ENCODE data around the gene USP10. TPM values are rescaled to one million over a fixed set of nuclear protein-coding genes. Genes with fewer than 3 reads are reported as not detected.

The USP10 gene
- polyA plus RNA-seq, 3 donors = 38.7 to 115 (median 90.9) TPM

GRCh38 chr16:84825896-84826557 is 126.2 kb downstream of the USP10 start:
- H3K27me3 ChIP-seq (ENCODE audit: control insufficient read depth in 2 of 2, insufficient read depth in 2 of 2, low read length in 2 of 2) = no peaks in the 10 kb centered on the region
- H3K9me3 ChIP-seq (replicated peaks in 1 of 2; ENCODE audit: control insufficient read depth in 1 of 2, insufficient read depth in 1 of 2, low read length in 2 of 2) = no peaks in the 10 kb centered on the region
- no peak overlapping the region for H3K9ac ChIP-seq (ENCODE audit: insufficient read depth, low read length, poor library complexity, severe bottlenecking)

GRCh38 chr16:84826558-84826941 is 126.8 kb downstream of the USP10 start:
- Histone ChIP-seq H3K9me3 (replicated peaks in 1 of 2; ENCODE audit: control insufficient read depth in 1 of 2, insufficient read depth in 1 of 2, low read length in 2 of 2) (no peaks in the 10 kb centered on the region), H3K4me1 (ENCODE audit: control insufficient read depth in 1 of 2, insufficient read depth in 2 of 2, low read length in 2 of 2) (peaks cover 62 to 64% of the 10 kb centered on the region in 2 donors), H3K79me2 (ENCODE audit: insufficient read depth, low read length) (peaks cover 48% of the 10 kb centered on the region), H4K20me1 (ENCODE audit: insufficient read depth, low read length) (peaks cover 66% of the 10 kb centered on the region), H2AFZ (ENCODE audit: insufficient read depth, low read depth, low read length, poor library complexity, severe bottlenecking) (no peak overlapping the region), H3K9ac (ENCODE audit: insufficient read depth, low read length, poor library complexity, severe bottlenecking) (no peak overlapping the region), H3K4me2 (replicated peaks; ENCODE audit: extremely low read depth, low read length, poor library complexity, severe bottlenecking) (peak overlapping the region; percentile 27), H3K27ac (ENCODE audit: low read depth in 1 of 2, low read length in 2 of 2) (peak overlapping the region; percentile 60 to 65), H3K4me3 (replicated peaks in 1 of 3; ENCODE audit: low read depth in 2 of 3, low read length in 3 of 3) (no peak overlapping the region), H3K36me3 (replicated peaks in 1 of 2; ENCODE audit: control insufficient read depth in 1 of 2, insufficient read depth in 2 of 2, low read length in 2 of 2) (peaks cover 22 to 36% of the 10 kb centered on the region in 2 donors), H3K27me3 (ENCODE audit: control insufficient read depth in 2 of 2, insufficient read depth in 2 of 2, low read length in 2 of 2) (no peaks in the 10 kb centered on the region)
- no peak for TF ChIP-seq CTCF (IDR thresholded peaks at IDR 0.05)
- intact Hi-C loops (cut with micrococcal nuclease) = no loop called here
- Mint-ChIP-seq H3K9me3 (peaks cover 0 to 5% (median 0%) of the 10 kb centered on the region in 7 donors), H3K36me3 (peaks cover 37 to 78% of the 10 kb centered on the region in 2 donors), H3K4me1 (peaks cover 63% of the 10 kb centered on the region), H3K27me3 (ENCODE audit: low read depth in 3 of 3) (peaks cover 2 to 5% (median 4%) of the 10 kb centered on the region in 3 donors), H3K27ac (peak overlapping the region in 2 of 7 donors; percentile 87 to 91), H3K4me3 (no peak overlapping the region)
- WGBS (ENCODE audit: insufficient coverage) = 89% methylated on average over 13 of the region's 13 CpGs
- DNase-seq = peak in 1 of 3 donors; percentile 29

More at GRCh38 chr16:84825896-84826557, 126.2 kb downstream of the USP10 start:
- no peak overlapping the region for H3K4me3 ChIP-seq (replicated peaks in 1 of 3; ENCODE audit: low read depth in 2 of 3, low read length in 3 of 3)
- peaks cover 2 to 5% (median 4%) of the 10 kb centered on the region in 3 donors for H3K27me3 Mint-ChIP-seq (ENCODE audit: low read depth in 3 of 3)
- no peak overlapping the region for H3K4me2 ChIP-seq (replicated peaks; ENCODE audit: extremely low read depth, low read length, poor library complexity, severe bottlenecking)
- no peak for TF ChIP-seq CTCF (IDR thresholded peaks at IDR 0.05)
- 85% methylated on average over 4 of the region's 8 CpGs for WGBS (ENCODE audit: insufficient coverage)
- H3K4me3 Mint-ChIP-seq = no peak overlapping the region
- H3K4me1 ChIP-seq (ENCODE audit: control insufficient read depth in 1 of 2, insufficient read depth in 2 of 2, low read length in 2 of 2) = peaks cover 67 to 69% of the 10 kb centered on the region in 2 donors
- peaks cover 0 to 5% (median 0%) of the 10 kb centered on the region in 7 donors for H3K9me3 Mint-ChIP-seq
- intact Hi-C loops (cut with micrococcal nuclease) = no loop called here
- DNase-seq = no peak
- H3K27ac ChIP-seq (ENCODE audit: low read depth in 1 of 2, low read length in 2 of 2) = peak overlapping the region in 1 of 2 donors; percentile 65
- peaks cover 68% of the 10 kb centered on the region for H4K20me1 ChIP-seq (ENCODE audit: insufficient read depth, low read length)
- H3K4me1 Mint-ChIP-seq = peaks cover 68% of the 10 kb centered on the region
- no peak overlapping the region for H2AFZ ChIP-seq (ENCODE audit: insufficient read depth, low read depth, low read length, poor library complexity, severe bottlenecking)
- H3K27ac Mint-ChIP-seq = peak overlapping the region in 1 of 7 donors; percentile 57
- peaks cover 37 to 77% of the 10 kb centered on the region in 2 donors for H3K36me3 Mint-ChIP-seq
- H3K36me3 ChIP-seq (replicated peaks in 1 of 2; ENCODE audit: control insufficient read depth in 1 of 2, insufficient read depth in 2 of 2, low read length in 2 of 2) = peaks cover 17 to 32% of the 10 kb centered on the region in 2 donors
- peaks cover 53% of the 10 kb centered on the region for H3K79me2 ChIP-seq (ENCODE audit: insufficient read depth, low read length)
